ENCODE data around the gene ADAMTS5.

ADAMTS5 gene

GRCh38 chr21:26948194-26948593 lies 18.7 kb downstream of the ADAMTS5 start:
- no peak overlapping the region for H3K27ac ChIP-seq (ENCODE audit: low read length)

DNA sequence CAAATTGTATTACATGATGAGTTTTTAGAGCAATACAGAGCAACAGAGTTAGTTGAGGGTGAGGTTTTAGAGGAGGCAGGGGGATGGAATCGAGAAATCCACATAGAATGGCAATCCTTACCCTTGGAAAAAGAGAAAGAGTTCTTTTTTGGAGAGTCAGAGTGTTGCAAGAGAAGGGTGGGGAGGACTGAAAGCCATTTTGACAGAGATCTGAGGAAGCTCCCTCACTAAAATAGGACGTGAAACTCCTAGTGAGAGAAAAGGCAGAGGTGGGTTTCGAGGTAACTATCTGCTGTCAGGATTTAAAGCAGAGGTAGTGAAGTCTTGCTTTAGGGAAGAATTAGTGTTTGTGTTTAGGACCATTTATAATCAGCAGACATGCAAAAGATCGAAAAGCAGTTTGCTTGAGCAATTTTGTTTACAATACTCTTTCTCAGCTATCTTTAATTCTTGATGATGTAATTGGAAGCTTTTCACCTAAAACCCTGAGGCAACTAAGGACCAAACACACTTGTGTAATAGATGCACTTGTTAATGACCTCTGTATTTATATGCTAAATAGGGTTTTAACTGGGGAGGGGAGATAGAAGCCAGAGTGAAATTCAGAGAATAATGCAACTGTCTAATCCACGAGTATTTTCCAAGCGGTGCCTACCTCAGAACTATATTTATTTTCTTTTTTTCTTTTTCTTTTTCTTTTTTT lies 20.0 kb downstream of the ADAMTS5 start:
- peak overlapping the region; percentile 55 for H3K4me2 ChIP-seq (ENCODE audit: low read length)
- H2AFZ ChIP-seq (ENCODE audit: low read depth, low read length), result peak overlapping the region; percentile 41; the same call in 1 of the 2 replicates
- H3K9me3 ChIP-seq (ENCODE audit: insufficient read depth, low read length), result no peaks in the 10 kb centered on the region
- peaks cover 48% of the 10 kb centered on the region for H3K4me1 ChIP-seq (ENCODE audit: low read length)
- H4K20me1 ChIP-seq (ENCODE audit: insufficient read depth, low read length), result no peaks in the 10 kb centered on the region
- no peaks in the 10 kb centered on the region for H3K36me3 ChIP-seq (replicated peaks; ENCODE audit: low read depth, low read length)
- no peaks in the 10 kb centered on the region for H3K79me2 ChIP-seq (ENCODE audit: low read length)
- peak overlapping the region; percentile 8; the same call in 1 of the 2 replicates for H3K27ac ChIP-seq (ENCODE audit: low read length)
- no peaks in the 10 kb centered on the region for H3K27me3 ChIP-seq (ENCODE audit: low read depth, low read length)
- TF ChIP-seq, protein P1, sequence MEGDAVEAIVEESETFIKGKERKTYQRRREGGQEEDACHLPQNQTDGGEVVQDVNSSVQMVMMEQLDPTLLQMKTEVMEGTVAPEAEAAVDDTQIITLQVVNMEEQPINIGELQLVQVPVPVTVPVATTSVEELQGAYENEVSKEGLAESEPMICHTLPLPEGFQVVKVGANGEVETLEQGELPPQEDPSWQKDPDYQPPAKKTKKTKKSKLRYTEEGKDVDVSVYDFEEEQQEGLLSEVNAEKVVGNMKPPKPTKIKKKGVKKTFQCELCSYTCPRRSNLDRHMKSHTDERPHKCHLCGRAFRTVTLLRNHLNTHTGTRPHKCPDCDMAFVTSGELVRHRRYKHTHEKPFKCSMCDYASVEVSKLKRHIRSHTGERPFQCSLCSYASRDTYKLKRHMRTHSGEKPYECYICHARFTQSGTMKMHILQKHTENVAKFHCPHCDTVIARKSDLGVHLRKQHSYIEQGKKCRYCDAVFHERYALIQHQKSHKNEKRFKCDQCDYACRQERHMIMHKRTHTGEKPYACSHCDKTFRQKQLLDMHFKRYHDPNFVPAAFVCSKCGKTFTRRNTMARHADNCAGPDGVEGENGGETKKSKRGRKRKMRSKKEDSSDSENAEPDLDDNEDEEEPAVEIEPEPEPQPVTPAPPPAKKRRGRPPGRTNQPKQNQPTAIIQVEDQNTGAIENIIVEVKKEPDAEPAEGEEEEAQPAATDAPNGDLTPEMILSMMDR (IDR thresholded peaks at IDR 0.05; ENCODE audit: low read depth, low read length), result no peak
- no peak for TF ChIP-seq EZH2phosphoT487 (IDR thresholded peaks at IDR 0.05; ENCODE audit: low read depth)
- H3K4me3 ChIP-seq (ENCODE audit: low read length), result peak overlapping the region; percentile 5; the same call in 1 of the 2 replicates
- H3K9ac ChIP-seq (ENCODE audit: low read length), result no peak overlapping the region

More at GRCh38 chr21:26948194-26948593, 18.7 kb downstream of the ADAMTS5 start:
- TF ChIP-seq, protein P1 (IDR thresholded peaks at IDR 0.05; ENCODE audit: low read depth, low read length), result no peak
- no peak for TF ChIP-seq EZH2phosphoT487 (IDR thresholded peaks at IDR 0.05; ENCODE audit: low read depth)
- no peak overlapping the region for H3K4me2 ChIP-seq (ENCODE audit: low read length)
- H3K9me3 ChIP-seq (ENCODE audit: insufficient read depth, low read length), result no peaks in the 10 kb centered on the region
- H3K9ac ChIP-seq (ENCODE audit: low read length), result no peak overlapping the region
- H4K20me1 ChIP-seq (ENCODE audit: insufficient read depth, low read length), result no peaks in the 10 kb centered on the region
- H3K79me2 ChIP-seq (ENCODE audit: low read length), result no peaks in the 10 kb centered on the region
- no peak overlapping the region for H3K4me3 ChIP-seq (ENCODE audit: low read length)
- no peaks in the 10 kb centered on the region for H3K36me3 ChIP-seq (replicated peaks; ENCODE audit: low read depth, low read length)
- no peak overlapping the region for H2AFZ ChIP-seq (ENCODE audit: low read depth, low read length)
- peaks cover 48% of the 10 kb centered on the region for H3K4me1 ChIP-seq (ENCODE audit: low read length)
- H3K27me3 ChIP-seq (ENCODE audit: low read depth, low read length), result no peaks in the 10 kb centered on the region

GRCh38 chr21:26945916-26946675 lies 20.8 kb downstream of the ADAMTS5 start:
- 0 out of 2 replicates have a peak overlapping the region, but pooled peaks have one; percentile 41 for H2AFZ ChIP-seq (ENCODE audit: low read depth, low read length)
- no peaks in the 10 kb centered on the region for H3K27me3 ChIP-seq (ENCODE audit: low read depth, low read length)
- peak overlapping the region; percentile 55 for H3K4me2 ChIP-seq (ENCODE audit: low read length)
- peak overlapping the region; percentile 8; the same call in 1 of the 2 replicates for H3K27ac ChIP-seq (ENCODE audit: low read length)
- H3K9ac ChIP-seq (ENCODE audit: low read length), result no peak overlapping the region
- peak overlapping the region; percentile 5; the same call in 1 of the 2 replicates for H3K4me3 ChIP-seq (ENCODE audit: low read length)
- H3K79me2 ChIP-seq (ENCODE audit: low read length), result no peaks in the 10 kb centered on the region
- H4K20me1 ChIP-seq (ENCODE audit: insufficient read depth, low read length), result no peaks in the 10 kb centered on the region
- TF ChIP-seq EZH2phosphoT487 (IDR thresholded peaks at IDR 0.05; ENCODE audit: low read depth), result no peak
- TF ChIP-seq, protein P1 (IDR thresholded peaks at IDR 0.05; ENCODE audit: low read depth, low read length), result no peak
- H3K4me1 ChIP-seq (ENCODE audit: low read length), result peaks cover 40% of the 10 kb centered on the region
- no peaks in the 10 kb centered on the region for H3K36me3 ChIP-seq (replicated peaks; ENCODE audit: low read depth, low read length)
- no peaks in the 10 kb centered on the region for H3K9me3 ChIP-seq (ENCODE audit: insufficient read depth, low read length)

DNA sequence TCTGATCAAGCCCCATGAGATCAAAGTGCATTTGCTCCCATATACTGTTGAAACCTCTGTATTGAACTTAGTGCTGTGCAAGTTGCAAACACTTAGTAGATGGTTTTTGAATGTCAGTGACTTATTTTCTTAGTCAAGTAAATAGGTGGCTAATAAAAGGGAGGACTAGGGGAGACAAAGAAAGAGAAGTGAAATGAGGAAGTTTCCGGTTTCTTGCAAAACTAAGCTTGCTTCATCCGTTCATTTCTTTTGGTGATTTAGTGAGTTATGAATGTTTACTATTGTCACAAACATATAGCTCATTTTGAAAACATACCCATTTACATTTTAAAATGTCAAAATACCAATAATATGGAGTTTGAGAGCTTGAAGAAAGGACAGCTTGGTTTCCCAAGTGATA lies 23.0 kb downstream of the ADAMTS5 start:
- Histone ChIP-seq H4K20me1 (ENCODE audit: insufficient read depth, low read length) (no peaks in the 10 kb centered on the region), H3K4me2 (ENCODE audit: low read length) (0 out of 2 replicates have a peak overlapping the region, but pooled peaks have one; percentile 4), H3K27me3 (ENCODE audit: low read depth, low read length) (no peaks in the 10 kb centered on the region), H3K4me1 (ENCODE audit: low read length) (peaks cover 41% of the 10 kb centered on the region), H2AFZ (ENCODE audit: low read depth, low read length) (no peak overlapping the region), H3K36me3 (replicated peaks; ENCODE audit: low read depth, low read length) (no peaks in the 10 kb centered on the region), H3K4me3 (ENCODE audit: low read length) (no peak overlapping the region), H3K9ac (ENCODE audit: low read length) (no peak overlapping the region), H3K79me2 (ENCODE audit: low read length) (no peaks in the 10 kb centered on the region), H3K9me3 (ENCODE audit: insufficient read depth, low read length) (no peaks in the 10 kb centered on the region), H3K27ac (ENCODE audit: low read length) (no peak overlapping the region)
- TF ChIP-seq, protein P1 (IDR thresholded peaks at IDR 0.05; ENCODE audit: low read depth, low read length), result no peak
- no peak for TF ChIP-seq EZH2phosphoT487 (IDR thresholded peaks at IDR 0.05; ENCODE audit: low read depth)
